Smooth muscle cell of the brain vasculature (primary cell): Measurements from ENCODE around the gene EHD4.

Experiments used
- DNase-seq: peaks from one replicate; pipeline ENCODE4 v3.0.0-alpha.2; 2012; ENCODE audit warnings: low read depth, low spot score

The EHD4 gene

GRCh38 chr15:41919954-41920538, 52.3 kb downstream of the EHD4 start:
- DNase-seq, result peak; percentile 94

DNA sequence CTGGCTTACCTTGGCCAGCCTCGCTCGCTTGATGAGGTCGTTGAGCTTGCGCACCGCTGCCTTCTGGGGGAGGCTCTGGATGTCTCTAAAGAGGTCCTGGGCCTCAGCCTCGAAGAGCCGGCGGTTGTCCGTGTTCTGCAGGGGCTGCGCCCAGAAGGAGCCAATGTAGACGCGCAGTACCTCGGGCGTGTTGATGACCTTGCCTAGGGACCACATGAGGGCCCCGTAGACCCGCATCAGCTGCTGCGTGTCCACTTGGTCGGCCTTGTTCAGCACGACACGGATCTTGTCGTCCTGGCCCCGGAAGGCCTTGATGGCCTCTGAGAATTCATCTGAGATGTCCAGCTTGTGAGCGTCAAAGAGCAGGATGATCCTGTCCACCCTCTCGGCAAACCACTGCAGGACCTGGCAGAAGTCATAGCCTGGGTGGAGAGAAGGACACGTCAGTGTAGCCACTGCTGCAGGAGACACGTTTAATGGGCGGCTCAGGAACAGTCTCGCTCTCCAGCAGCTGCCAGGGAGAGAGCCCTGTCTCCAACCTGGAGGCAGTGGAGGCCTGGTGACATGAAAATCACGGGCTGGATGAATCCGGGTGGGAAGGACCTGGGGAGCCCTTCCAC, 53.0 kb downstream of the EHD4 start:
- DNase-seq, result no peak

DNA sequence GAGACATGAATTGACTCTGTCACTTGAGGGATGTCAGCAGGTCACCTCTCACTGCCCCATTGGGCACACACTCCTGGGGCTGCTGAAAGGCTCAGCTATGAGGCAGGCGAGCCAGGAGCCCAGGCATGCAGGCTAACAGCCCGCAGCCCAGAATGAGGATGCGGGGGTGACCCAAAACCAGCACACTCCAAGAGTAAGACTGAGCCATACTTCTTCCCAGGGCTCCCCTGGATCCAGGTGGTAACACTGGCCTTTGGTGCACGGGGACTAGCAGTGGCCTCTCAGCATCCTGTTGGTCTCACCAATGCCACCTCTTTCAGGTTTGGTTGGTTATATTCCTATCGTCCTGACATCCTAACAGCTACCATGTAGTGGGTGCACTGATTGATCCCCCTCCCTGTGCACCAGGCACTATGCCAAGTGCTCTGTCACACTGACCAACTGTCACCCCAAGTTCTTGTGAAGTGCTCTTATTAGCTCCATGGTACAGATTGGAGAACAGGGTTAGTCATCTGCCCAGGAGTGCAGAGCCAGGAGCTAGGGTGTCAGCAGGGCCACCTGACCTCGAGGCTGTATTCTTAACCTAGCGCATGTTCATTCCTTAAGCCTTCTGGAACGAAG, 53.7 kb downstream of the EHD4 start:
- DNase-seq, result no peak

DNA sequence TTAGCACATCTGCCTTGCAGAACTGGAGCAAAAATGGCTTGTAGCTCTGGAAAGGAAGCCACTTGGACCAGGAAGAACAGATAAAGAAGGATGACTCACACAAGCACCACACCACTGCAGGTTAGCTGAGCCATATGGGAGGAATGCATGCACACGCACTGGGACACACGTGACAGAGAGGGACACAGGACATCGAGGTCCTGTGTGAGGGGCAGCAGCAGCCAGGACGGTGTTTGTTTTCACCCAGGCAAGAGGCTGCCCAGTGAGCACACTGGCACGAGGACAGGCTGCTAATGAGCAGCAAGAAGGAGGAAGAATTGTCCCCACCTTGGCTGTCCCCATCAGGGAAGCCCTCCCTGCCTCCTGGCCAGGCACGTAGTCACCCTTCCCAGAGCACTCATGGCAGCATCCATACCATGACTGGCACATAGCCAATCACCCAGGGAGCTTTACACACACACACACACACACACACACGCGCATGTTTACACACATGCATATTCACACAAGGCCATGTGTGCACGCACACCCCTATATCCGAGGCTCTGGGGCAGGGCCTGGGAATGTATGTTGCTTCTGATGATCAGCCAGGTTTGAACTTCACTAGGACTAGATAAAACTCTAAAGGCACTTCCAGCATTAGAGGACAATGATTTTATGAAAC, 54.5 kb downstream of the EHD4 start:
- DNase-seq, result no peak

GRCh38 chr15:41915255-41915994, 56.9 kb downstream of the EHD4 start:
- no peak for DNase-seq

GRCh38 chr15:41914411-41914810, 57.9 kb downstream of the EHD4 start:
- no peak for DNase-seq

DNA sequence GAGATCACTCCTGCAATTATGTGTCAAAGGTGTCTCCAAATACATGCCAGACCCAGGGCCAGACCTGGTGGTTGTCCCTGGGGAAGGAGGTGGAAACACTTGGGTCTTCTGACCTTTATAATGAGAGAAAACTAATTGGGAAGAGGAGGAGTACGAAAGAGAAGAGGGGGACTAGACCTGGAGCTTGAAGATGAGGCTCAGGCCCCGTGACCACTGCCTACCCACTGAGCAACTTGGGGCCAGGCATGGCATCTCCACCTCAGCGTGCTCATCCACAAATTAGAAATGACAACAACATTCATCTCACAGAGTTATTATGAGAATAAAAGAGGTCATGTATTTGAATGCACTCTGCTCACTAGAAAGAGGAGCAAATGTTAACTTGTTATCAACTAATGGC, 59.1 kb downstream of the EHD4 start:
- DNase-seq, result no peak

GRCh38 chr15:41911691-41912345, 60.5 kb downstream of the EHD4 start:
- no peak for DNase-seq

DNA sequence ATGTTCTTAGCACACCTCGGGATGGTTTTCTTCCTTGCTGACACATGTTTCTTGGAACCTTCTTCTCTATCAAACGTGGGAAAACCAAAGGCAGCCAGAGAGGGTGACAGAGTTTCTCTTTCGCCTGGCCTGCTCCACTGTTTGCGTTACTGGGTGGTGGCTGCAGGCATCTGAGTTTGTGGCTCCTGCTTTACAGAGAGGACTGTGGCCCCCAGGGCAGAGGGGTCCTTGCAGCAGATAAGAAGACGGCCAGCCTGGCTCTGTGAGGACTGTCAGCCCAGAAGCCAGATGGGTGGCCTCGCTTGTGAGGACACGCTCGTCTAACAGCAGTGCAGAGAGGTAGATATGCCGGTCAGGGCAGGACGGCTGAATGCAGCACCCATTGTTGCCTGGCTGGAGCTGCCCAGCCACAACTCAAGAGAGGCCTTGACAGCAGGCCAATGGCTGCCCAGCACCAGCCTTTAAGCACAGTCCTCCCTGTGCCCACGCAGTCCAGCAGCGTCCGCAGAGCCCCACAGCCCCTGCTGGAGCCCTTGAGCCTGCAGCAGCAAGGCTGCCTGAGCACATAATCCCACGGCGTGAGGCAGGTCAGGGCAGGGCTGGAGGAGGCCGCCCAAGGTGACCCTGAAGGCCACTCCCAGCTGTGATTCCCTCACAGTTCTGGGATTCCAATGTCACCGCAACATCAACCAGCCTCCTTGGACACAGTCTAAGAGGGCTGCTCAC, 63.5 kb downstream of the EHD4 start:
- DNase-seq, result no peak

GRCh38 chr15:41907141-41907540, 65.2 kb downstream of the EHD4 start:
- no peak for DNase-seq

DNA sequence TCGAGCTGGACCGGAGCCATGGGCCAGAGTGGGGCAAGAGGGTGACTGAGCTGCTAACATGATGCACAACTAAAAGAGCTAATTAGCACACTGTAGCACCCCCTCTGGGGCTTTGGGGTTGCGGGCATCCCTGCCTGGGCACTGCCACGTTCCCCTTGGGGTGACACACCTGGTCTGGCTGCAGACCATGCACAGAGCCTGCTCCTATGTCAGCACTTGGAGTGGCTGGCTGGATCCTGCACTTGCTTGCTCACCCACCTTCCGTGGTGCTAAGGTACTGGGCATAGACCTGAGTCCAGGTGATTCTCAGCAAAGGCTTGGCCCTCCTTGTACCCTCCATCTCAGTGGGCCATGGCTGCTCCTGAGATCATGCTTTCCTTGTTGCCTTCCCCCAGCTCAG, 65.7 kb downstream of the EHD4 start:
- DNase-seq, result no peak

DNA sequence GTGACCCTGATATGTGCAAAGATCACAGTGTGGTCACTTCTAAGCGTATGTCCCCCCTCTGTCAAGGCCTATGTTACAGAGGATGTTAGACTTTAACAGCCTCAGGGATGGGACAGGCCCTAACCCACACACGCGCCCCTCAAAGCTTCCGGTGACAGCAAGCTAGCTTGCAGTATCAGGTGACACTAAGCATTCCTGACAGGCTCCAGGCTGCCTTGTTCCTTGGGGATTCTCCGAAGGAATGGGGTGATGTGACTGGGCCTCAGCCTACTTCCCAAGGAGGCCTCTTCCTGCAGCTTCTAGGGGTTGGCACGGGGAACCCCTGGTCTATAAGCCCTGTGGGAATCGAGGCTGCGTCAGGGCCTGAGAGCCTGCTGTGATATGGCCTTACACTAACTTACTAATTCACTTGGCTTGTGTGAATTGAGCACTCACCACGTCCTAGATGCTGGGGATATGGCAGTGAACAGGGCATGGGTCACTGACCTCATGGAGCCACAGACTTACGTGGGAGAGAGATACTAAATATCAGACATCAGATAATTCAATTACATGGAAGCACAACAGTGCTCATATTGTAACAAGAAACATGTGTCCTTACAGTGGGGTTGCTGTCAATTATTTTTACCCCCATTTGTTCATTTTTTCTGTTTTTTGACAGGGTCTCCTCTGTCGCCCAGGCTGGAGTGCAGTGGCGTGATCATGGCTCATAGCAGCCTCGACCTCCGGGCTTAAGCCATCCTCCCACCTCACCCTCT, 67.1 kb downstream of the EHD4 start:
- no peak for DNase-seq

- no peak for DNase-seq
Measured at GRCh38 chr15:41904541-41905005, 67.8 kb downstream of the EHD4 start.

- DNase-seq, result no peak
Measured at GRCh38 chr15:41903782-41904181, 68.6 kb downstream of the EHD4 start.

DNA sequence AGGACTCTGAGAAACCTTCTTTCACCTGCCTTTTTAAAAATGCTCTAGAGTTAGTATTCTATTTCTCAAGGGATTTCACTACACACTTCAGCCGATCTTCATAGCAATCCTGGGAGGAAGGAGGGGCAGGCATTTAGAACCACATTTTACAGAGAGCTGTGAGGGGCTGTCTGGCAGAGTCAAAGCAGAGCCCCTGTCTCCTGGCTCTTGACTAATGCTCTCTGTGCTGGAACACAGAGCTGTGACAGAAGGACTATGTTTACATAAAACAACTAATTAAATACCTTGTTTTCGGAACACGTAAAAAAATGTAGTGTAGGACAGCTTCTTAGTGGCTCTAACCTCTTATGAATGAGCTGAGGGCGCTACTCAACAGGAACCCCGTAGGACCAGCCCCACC, 70.9 kb downstream of the EHD4 start:
- DNase-seq, result no peak

DNA sequence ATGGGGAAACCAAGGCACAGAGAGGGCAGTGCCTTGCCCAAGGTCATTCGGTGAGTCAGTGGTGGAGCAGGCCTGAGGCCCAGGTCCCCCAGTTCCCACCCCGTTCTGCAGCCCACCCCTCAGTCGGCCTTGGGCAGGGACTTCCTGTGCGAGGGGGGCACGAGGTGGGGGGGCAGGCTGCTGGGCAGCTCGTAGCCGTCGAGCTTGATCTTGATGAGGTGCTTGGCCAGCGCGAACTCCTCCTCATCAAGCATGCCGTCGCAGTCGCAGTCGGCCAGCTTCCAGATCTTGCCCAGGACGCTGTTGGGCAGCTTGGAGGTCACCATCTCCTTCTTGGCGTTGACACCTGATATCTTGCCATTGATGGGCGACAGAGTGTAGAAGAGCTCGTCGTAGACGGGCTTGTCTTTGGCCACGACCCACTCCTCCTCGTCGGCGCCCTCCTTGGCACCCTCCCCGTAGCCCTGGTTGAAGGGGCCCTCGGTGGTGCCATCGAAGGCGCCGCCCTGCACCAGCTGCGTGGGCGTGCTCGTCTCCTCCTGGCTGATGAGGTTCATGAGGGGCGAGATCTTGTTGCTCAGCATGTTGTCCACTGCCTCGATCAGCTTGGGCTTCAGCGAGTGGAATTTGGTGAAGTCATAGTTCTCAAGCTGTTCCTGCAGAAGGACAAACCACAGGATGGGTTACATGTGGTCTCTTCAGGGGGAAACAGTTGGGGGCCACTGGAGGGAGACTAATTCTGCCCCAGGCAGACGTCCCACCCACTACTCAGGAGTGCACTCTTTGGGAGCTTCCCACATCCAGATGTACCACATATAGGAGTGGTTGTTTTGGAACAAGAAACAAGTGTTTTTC, 71.6 kb downstream of the EHD4 start:
- DNase-seq, result no peak

- DNase-seq, result no peak
Measured at GRCh38 chr15:41899854-41900442, 72.4 kb downstream of the EHD4 start.

GRCh38 chr15:41897363-41897799, 75.0 kb downstream of the EHD4 start:
- no peak for DNase-seq

GRCh38 chr15:41896566-41896965, 75.8 kb downstream of the EHD4 start:
- no peak for DNase-seq
